ENCODE data around the gene RAB7B. TPM values are rescaled to one million over a fixed set of nuclear protein-coding genes. Genes with fewer than 3 reads are reported as not detected.

The RAB7B gene
- total and polyA plus RNA-seq, 2 donors from 2014 or later = 0.73 to 2.0 TPM

DNA sequence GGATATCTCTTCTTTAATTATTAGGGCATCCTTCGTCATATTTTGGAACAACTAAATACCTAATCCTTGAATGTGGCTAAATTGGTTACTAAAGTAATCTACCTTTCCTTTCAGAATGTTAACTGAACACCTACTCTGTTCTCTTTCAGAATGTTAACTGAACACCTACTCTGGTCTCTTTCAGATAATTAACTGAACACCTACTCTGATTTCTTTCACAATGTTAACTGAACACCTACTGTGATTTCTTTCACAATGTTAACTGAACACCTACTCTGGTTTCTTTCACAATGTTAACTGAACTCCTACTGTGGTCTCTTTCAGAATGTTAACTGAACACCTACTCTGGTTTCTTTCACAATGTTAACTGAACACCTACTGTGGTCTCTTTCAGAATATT is 21.9 kb downstream of the RAB7B start:
- intact Hi-C loops (cut with DNase I) = no loop called here
- FAIRE-seq = no peak
- TF ChIP-seq, protein P1, sequence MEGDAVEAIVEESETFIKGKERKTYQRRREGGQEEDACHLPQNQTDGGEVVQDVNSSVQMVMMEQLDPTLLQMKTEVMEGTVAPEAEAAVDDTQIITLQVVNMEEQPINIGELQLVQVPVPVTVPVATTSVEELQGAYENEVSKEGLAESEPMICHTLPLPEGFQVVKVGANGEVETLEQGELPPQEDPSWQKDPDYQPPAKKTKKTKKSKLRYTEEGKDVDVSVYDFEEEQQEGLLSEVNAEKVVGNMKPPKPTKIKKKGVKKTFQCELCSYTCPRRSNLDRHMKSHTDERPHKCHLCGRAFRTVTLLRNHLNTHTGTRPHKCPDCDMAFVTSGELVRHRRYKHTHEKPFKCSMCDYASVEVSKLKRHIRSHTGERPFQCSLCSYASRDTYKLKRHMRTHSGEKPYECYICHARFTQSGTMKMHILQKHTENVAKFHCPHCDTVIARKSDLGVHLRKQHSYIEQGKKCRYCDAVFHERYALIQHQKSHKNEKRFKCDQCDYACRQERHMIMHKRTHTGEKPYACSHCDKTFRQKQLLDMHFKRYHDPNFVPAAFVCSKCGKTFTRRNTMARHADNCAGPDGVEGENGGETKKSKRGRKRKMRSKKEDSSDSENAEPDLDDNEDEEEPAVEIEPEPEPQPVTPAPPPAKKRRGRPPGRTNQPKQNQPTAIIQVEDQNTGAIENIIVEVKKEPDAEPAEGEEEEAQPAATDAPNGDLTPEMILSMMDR (IDR thresholded peaks at IDR 0.05; ENCODE audit: borderline replicate concordance, extremely low read depth, insufficient read depth) = no peak

DNA sequence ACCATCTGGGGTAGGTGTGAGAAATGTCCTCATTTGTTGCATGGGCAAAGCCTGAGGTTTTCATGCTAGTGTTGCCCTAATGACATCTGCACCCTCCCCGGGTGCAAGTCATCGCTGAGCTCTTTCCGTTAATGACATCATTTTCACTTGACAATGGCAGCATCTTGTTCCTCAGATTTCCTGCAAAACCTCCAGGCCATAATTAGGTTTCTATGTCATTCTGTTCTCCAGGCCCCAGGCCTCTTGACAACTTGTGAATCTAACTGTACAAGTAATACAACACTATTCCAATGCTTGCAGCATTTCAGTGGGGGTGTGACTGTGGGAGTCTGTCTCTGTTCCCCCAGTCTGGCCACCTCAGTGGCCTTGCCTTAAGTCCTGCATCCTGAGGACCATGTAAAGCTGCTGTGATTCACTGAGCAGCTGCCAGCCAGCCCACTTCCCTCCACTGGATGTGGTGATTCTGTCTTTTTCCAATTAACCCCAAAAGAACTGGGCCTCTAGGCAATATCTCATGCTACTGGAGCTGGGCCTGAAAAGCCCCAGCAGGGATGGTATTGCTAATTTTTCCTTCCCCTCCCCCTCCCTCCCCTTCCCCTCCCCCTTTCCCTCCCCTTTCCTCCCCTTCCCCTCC is 22.8 kb downstream of the RAB7B start:
- Histone ChIP-seq H3K4me1 (ENCODE audit: control insufficient read depth in 2 of 3, insufficient read depth in 2 of 3, low read depth in 1 of 3, low read length in 3 of 3) (no peaks in the 10 kb centered on the region), H3K36me3 (ENCODE audit: control insufficient read depth in 2 of 3, insufficient read depth in 3 of 3, low read length in 3 of 3) (no peaks in the 10 kb centered on the region), H3K9ac (ENCODE audit: low read length in 3 of 3) (no peak overlapping the region), H3K27me3 (ENCODE audit: control insufficient read depth, insufficient read depth, low read length) (no peaks in the 10 kb centered on the region), H3K9me3 (ENCODE audit: control insufficient read depth in 2 of 3, insufficient read depth in 1 of 3, low read length in 3 of 3) (no peaks in the 10 kb centered on the region), H3K4me3 (ENCODE audit: low read length in 3 of 3) (no peak overlapping the region), H3K27ac (ENCODE audit: low read depth in 2 of 2, low read length in 2 of 2) (no peak overlapping the region)
- TF ChIP-seq, protein P1 (IDR thresholded peaks at IDR 0.05; ENCODE audit: borderline replicate concordance, extremely low read depth, insufficient read depth) = no peak
- DNase-seq (no peak), FAIRE-seq (no peak)
- intact Hi-C loops (cut with DNase I) = no loop called here

More for the DNA sequence above, 21.9 kb downstream of the RAB7B start:
- no peaks in the 10 kb centered on the region for H3K4me1 ChIP-seq (ENCODE audit: control insufficient read depth in 2 of 3, insufficient read depth in 2 of 3, low read depth in 1 of 3, low read length in 3 of 3)
- no peak overlapping the region for H3K27ac ChIP-seq (ENCODE audit: low read depth in 2 of 2, low read length in 2 of 2)
- H3K9ac ChIP-seq (ENCODE audit: low read length in 3 of 3) = no peak overlapping the region
- H3K36me3 ChIP-seq (ENCODE audit: control insufficient read depth in 2 of 3, insufficient read depth in 3 of 3, low read length in 3 of 3) = no peaks in the 10 kb centered on the region
- H3K9me3 ChIP-seq (ENCODE audit: control insufficient read depth in 2 of 3, insufficient read depth in 1 of 3, low read length in 3 of 3) = no peaks in the 10 kb centered on the region
- H3K4me3 ChIP-seq (ENCODE audit: low read length in 3 of 3) = no peak overlapping the region
- H3K27me3 ChIP-seq (ENCODE audit: control insufficient read depth, insufficient read depth, low read length) = no peaks in the 10 kb centered on the region
- no peak for DNase-seq

DNA sequence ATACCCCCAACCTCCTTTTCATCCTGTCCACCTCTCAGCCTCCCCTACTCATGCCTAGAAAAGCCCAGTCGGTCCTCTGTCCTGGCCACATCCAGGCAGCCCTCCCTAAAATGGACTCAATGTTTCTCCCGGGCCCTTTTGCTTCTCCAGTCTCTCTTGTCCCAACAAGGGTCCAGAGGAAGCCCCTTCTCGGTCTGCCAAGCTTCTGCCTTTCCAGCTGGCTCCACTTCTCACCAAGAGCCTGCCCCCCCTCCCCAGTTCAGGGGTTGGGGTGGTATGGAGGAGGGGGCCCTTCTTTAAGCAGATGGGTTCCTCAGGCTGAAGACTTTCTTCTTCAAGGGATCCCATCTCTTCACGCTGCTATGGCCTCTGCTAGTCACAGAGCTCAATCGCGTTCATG is 23.9 kb downstream of the RAB7B start:
- FAIRE-seq (no peak), DNase-seq (no peak)
- Histone ChIP-seq H3K9ac (ENCODE audit: low read length in 3 of 3) (no peak overlapping the region), H3K4me3 (ENCODE audit: low read length in 3 of 3) (no peak overlapping the region), H3K27me3 (ENCODE audit: control insufficient read depth, insufficient read depth, low read length) (no peaks in the 10 kb centered on the region), H3K27ac (ENCODE audit: low read depth in 2 of 2, low read length in 2 of 2) (no peak overlapping the region), H3K9me3 (ENCODE audit: control insufficient read depth in 2 of 3, insufficient read depth in 1 of 3, low read length in 3 of 3) (peaks cover 0 to 4% (median 0%) of the 10 kb centered on the region in 3 donors), H3K4me1 (ENCODE audit: control insufficient read depth in 2 of 3, insufficient read depth in 2 of 3, low read depth in 1 of 3, low read length in 3 of 3) (peaks cover 0 to 2% (median 0%) of the 10 kb centered on the region in 3 donors), H3K36me3 (ENCODE audit: control insufficient read depth in 2 of 3, insufficient read depth in 3 of 3, low read length in 3 of 3) (peaks cover 0 to 3% (median 0%) of the 10 kb centered on the region in 3 donors)
- TF ChIP-seq, protein P1 (IDR thresholded peaks at IDR 0.05; ENCODE audit: borderline replicate concordance, extremely low read depth, insufficient read depth) = no peak
- intact Hi-C loops (cut with DNase I) = loop anchor here (5.0 kb wide), 2 partner anchors 62 to 187 kb away; no protein-coding TSS in a partner anchor

Data from kidney (tissue), 14 donors.